GM18951 (cell line): Measurements from ENCODE around the gene BICC1.

Source experiments
- POLR2A ChIP-seq: IDR thresholded peaks from 4 replicates; pipeline ENCODE4 v1.6.1; 2011; ENCODE audit warnings: mild to moderate bottlenecking; ENCODE audit not compliant: insufficient read length, insufficient read depth; ENCODE audit errors: extremely low read depth
- in situ Hi-C: fragments of 300-500 bp; cut with MboI; formaldehyde crosslinking; loops from one replicate; pipeline ENCODE4 v1.12.0; 2022; ENCODE audit warnings: low sequenced_read_pairs, mixed read lengths, inconsistent platforms; ENCODE audit not compliant: unreplicated experiment

Gene BICC1

DNA sequence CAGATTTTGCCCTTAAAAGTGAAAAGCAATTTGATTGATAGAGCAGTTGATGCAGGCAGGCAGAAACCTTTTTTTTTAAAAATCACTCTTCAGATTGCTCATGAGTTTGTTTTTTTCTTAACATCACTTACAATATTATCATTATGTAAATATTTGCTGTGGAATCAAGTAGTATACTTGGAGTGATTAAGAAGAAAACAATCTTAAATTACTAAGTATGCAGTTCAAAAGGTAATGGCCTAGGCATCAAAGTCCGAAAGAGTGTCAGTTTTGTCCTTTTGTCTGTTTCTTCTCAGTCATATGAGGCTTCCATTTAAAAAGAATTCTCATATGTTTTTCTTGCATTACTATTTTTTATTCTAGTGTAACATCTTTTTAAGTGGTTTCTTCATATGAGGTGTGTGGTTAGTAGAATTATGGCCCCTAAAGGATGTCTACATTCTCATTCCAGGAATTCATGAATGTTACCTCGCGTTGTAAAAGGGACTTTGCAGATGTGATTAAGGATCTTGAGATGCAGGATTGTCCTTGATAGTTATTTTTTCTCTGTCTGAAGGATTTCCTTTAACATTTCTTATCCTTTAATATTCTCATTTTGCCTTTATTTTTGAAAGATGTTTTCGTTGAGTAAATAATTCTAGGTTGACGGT is 44.0 kb downstream of the BICC1 start:
- in situ Hi-C loops = no loop called here
- no peak for TF ChIP-seq POLR2A

DNA sequence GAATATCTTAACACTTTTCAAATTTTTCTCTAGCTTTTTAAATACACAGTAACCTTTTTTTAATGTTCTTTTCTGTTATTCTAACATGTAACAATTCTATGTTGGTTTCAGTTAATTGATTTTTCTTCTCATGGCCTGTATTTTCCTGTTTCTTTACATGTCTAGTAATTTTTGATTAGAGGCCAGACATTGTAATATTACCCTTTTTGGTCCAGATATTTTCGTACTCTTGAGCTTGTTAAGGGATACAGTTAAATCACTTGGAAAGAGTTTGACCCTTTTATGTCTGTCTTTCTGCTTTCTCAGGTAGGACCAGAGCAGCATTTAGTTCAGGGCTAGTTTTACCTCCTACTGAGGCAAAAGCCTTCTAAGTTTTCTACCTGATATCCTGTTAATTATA is 45.0 kb downstream of the BICC1 start:
- no peak for TF ChIP-seq POLR2A
- in situ Hi-C loops = no loop called here

DNA sequence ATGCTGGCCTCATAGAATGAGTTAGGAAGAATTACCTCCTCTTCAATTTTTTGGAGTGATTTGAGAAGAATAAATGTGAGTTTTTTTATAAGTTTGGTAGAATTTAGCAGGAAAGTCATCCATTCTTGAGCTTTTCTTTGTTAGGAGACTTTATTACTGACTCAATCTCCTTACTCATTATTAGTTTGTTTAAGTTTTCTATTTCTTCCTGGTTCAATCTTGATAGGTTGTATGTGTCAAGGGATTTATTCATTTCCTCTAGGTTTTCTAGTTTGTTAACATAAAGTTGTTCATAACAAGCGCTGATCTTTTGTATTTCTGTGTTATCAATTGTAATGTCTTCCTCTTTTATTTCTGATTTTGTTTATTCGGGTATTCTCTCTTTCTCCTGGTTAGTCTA is 47.4 kb downstream of the BICC1 start:
- in situ Hi-C loops = no loop called here
- no peak for TF ChIP-seq POLR2A

DNA sequence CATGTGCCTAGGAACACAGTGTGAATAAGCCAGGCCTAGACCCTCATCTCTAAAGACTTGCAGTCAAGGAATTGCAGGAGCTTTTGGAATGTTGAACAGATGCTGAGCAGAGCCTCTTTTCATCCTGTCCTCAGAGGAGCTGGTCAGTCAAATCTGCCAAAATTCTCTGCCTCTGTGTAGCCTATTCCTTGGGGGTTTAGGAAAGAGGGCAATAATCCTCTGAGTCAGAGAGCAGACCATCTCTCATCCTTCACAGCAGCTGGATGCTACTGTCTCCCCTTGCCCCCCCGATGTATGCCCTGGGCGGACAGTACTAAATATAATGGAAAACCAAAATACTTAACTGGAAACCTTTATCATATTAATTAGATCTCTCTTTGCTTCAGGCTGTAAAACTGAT is 52.6 kb downstream of the BICC1 start:
- in situ Hi-C loops = no loop called here
- no peak for TF ChIP-seq POLR2A

DNA sequence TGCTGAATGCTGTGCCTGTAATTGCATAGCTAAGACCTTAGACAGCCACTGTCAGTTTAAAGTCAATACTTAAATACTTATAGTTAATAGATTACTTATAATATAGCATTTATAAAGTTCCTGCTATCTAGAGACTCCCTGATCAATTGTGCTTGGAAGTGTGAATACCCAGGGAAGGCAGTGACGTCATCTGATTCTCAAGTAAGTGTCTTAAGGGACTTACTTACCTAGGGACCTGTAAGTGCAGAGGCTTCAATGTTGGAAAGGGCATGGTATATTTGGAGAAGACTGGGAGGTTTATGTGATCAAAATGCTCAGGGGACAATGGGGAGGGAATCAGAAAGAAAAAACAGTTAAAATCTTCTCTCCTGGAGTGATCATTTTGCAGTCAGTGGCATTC is 55.0 kb downstream of the BICC1 start:
- in situ Hi-C loops = no loop called here
- no peak for TF ChIP-seq POLR2A

DNA sequence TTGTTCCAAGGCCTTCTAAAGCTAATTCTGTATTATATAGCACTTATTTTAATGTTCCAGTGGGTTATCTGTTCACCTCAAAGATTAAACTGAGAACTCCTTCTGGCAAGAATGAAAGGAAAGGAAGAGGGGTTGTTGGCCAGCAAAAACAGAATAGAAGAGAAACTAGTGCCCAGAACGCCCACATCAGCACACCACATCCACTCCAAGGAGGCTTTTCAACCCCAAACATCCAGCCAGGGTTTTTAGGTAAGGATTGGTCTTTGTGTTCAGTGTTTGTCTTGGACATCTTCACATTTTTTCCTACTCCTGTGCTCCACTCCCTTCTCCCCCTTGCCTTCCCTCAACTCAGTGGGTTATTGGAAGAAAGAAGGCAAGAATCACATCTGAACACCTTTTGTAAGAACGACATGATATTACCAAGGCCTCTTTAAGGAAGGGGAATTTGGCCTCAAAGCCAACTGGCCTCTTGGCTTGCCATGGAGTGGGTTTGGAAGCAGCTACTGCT is 55.8 kb downstream of the BICC1 start:
- no peak for TF ChIP-seq POLR2A
- in situ Hi-C loops = no loop called here

DNA sequence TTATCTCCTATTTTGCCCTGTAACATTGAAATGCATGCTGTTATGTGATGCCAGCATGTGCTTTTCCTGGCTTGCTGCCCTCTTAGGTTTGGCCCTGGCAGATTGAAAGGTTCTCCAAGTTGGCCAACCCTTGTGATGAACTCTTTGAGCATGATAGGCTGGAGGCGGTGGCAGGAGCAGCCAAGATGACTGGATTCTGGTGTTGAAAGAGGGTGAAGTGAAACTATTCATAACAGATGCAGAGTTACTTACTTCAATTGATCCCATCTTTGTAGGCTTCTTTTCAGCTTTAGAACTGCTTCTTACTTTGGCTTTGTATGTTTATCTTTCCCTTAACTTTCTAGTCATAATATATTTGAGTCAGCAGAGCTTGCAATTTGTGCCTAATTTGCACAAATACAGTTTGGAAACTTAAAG is 57.6 kb downstream of the BICC1 start:
- in situ Hi-C loops = no loop called here
- TF ChIP-seq POLR2A = no peak

DNA sequence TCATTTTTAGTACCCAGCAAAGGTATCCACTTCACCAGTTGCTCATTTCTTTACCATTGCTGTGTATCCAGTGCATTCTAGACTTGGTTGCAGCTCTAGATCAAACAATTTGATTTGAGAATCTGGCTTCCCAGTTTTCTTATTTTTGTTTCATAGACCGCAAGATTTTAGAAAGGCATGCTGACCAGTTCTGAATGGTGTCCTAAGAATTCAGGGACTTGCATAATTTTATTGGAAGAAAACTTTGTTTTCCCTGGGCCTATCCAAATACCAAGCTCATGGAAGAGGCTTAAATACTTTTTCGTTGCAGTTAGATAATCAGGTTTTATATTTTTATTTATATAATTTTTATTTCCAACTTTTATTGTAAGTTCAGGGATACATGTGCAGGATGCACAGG is 58.3 kb downstream of the BICC1 start:
- in situ Hi-C loops = no loop called here
- TF ChIP-seq POLR2A = no peak

DNA sequence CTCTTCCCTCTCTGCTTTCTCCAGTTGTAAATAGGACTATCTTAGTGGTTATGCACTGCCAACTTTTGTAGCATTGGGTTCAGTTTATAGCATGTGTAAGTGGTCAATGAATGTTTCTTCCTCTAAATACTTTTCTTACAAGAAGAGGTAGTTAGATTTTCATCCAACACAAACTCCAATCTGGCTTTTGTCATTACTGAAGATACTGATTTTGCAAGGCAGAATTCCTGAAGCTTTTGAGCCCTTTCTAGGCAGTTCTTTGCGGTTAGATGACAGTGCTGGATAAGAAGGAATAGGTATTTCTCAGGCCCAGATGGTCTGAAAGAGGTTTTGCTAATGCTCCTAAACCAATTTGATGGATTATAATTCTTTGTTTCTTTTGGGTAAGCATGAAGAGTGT is 60.5 kb downstream of the BICC1 start:
- in situ Hi-C loops = no loop called here
- no peak for TF ChIP-seq POLR2A

DNA sequence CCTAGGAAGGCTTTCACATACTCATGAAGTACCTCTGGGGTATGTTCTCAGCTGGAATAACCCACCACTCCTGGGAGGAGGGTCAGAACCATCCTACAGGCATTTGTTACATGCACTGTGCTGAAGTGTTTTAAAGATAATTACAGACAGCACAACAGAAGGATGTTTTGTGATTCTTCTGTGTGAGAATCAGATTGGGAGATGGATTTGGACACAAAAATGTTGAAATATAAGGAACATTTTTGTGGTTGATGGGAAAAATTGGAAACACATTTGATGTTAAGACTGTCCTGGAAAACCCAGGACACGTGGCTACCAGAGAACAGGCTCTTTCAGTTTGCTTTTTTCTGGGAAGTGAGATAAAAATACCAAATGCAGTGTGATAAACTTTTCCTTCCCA is 61.4 kb downstream of the BICC1 start:
- in situ Hi-C loops = no loop called here
- TF ChIP-seq POLR2A = no peak

DNA sequence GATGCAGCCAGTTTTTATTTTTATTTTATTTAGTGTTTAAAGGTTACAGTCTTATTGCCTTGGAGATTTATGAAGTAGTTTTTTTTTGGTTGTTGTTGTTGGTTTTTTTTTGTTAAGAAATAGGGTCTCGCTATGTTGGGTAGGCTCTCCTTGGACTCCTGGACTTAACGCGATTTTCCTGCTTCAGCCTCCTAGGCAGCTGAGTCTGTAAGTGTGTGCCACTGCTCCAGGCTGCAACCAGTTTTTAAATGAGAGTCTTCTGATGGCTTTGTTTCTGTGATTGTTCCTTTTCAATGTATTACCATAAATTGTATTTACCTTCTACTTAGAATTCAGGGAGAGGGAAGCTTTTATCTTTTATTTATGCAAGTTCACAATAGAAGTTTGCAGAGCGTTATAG is 62.8 kb downstream of the BICC1 start:
- in situ Hi-C loops = no loop called here
- TF ChIP-seq POLR2A = no peak

DNA sequence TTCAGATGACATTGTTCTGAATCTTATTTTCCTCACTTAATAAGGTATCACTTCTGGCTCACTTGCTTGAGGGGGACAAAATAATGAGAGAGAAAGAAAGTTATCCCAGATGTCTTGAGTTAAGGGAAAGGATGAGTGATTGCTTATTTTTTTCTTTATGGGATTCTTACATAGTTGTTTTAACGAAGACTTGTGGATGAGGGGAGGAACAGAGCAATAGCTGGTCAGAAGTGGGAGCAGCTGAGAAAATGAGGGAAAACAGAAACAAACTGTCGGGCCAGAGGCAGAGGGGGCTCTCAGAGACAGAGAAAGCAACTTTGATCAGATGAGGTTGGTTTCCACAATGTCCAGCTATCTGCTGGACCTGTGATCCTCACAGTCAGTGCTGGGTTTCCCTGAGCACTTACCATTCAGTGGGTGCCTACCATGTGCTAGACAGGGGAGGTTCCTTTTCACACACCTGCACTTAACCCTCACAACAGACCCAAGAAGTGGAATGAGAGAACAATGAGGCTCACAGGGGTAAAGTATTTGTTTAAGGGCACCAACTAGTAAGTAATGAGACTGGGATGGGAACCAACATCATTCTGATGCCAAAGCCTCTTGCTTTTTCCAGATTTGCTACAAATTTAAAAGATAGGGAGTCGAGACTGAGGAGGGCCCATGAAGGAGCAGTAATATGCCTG is 64.2 kb downstream of the BICC1 start:
- no peak for TF ChIP-seq POLR2A
- in situ Hi-C loops = no loop called here

DNA sequence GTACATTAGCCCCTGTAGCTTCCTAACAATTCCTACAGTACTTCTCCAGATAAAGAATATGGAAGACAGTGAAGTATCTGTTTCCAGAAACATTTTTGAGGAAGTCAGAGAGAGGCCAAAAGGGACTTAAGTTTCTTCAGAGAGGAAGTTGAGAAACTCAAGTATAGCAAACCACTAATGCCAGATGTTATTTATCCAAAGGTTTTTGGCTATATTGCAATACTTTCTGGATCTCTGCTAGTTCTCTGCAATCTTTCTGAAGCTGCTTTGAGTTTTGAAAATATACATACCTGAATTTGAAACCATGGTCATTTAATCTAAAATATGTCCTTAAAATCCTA is 64.7 kb downstream of the BICC1 start:
- TF ChIP-seq POLR2A = no peak
- in situ Hi-C loops = no loop called here

DNA sequence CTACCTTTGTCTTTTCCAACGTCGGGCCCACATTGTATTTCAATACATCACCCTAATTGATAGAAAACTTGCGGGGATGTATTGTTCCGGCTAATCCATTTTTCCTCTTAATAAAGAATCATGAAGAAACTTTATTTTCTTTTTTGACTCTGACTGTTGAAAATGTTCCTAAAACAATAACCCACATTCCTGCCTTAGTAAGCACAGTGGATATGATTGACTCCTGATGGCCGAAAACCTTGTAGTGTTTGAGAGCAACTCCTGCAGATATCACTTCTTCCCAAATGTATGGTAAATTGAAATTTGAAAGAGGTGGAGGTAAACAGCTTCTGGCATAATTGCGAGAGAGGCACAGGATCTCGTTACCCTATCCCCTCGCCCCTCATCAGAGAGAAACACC is 65.7 kb downstream of the BICC1 start:
- no peak for TF ChIP-seq POLR2A
- in situ Hi-C loops = no loop called here
